K562 (cell line): ENCODE results near the gene EXOC3L1. TPM values are rescaled to one million over a fixed set of nuclear protein-coding genes. Genes with fewer than 3 reads are reported as not detected.

Source experiments
- BCL6 ChIP-seq: fragments of 250-450 bp; sonication (Bioruptor Pico); IDR thresholded peaks from 2 replicates; pipeline ENCODE4 v1.4.0; 2020
- CCAR2 ChIP-seq: fragments of 200-400 bp; formaldehyde crosslinking; IDR thresholded peaks from 2 replicates; pipeline ENCODE4 v1.6.1; 2017; ENCODE audit warnings: mild to moderate bottlenecking, low read depth, low read length
- ETV6 ChIP-seq, 3 experiments: fragments of 150-350 bp in 1 of 3; sonication (generic) in 1 of 3; formaldehyde crosslinking in 1 of 3; IDR thresholded peaks; 2 replicates each; pipeline versions ENCODE4 v1.6.1 to v1.8.0; 2014 to 2022; ENCODE audit warnings: borderline replicate concordance in 2 of 3, low read depth in 2 of 3, antibody characterized with exemption in 1 of 3, low read length in 1 of 3, mild to moderate bottlenecking in 1 of 3, missing genetic modification reagents in 1 of 3
- FOXJ3 ChIP-seq: sonication (generic); formaldehyde crosslinking; IDR thresholded peaks from 2 replicates; pipeline ENCODE4 v1.4.0; 2020; ENCODE audit warnings: mild to moderate bottlenecking, missing genetic modification reagents
- HMGXB4 ChIP-seq: sonication (generic); formaldehyde crosslinking; IDR thresholded peaks from 2 replicates; pipeline ENCODE4 v1.8.1; 2023; ENCODE audit warnings: mild to moderate bottlenecking, missing genetic modification reagents
- KHSRP ChIP-seq: fragments of 450-650 bp; IDR thresholded peaks from 2 replicates; pipeline ENCODE4 v1.6.1; 2017
- MAFF ChIP-seq: IDR thresholded peaks from 2 replicates; pipeline ENCODE4 v1.6.1; 2012; ENCODE audit warnings: low read length, improper control_type of control experiment
- MED1 ChIP-seq: sonication (generic); formaldehyde crosslinking; IDR thresholded peaks from 2 replicates; pipeline ENCODE4 v1.8.1; 2023; ENCODE audit warnings: missing genetic modification reagents, borderline replicate concordance
- NCOA2 ChIP-seq, 2 experiments: fragments of 450-650 bp; IDR thresholded peaks; 2 replicates each; pipeline ENCODE4 v1.6.1; 2018; ENCODE audit warnings: mild to moderate bottlenecking in 2 of 2, moderate library complexity in 1 of 2; ENCODE audit not compliant: partially characterized antibody in 2 of 2
- NFRKB ChIP-seq: fragments of 450-650 bp; IDR thresholded peaks from 2 replicates; pipeline ENCODE4 v1.6.1; 2016; ENCODE audit warnings: low read depth
- SNIP1 ChIP-seq: fragments of 450-650 bp; IDR thresholded peaks from 2 replicates; pipeline ENCODE4 v1.7.1; 2017; ENCODE audit warnings: low read depth, mild to moderate bottlenecking
- ZNF24 ChIP-seq: fragments of 450-650 bp; IDR thresholded peaks from 2 replicates; pipeline ENCODE4 v1.6.1; 2016
- ZNF407 ChIP-seq: fragments of 450-650 bp; IDR thresholded peaks from 2 replicates; pipeline ENCODE4 v1.6.1; 2016; ENCODE audit warnings: low read depth
- polyA plus RNA-seq, 8 experiments: library from polyadenylated mRNA; depleted of rRNA in 4 of 8; stranded (reverse) in 5 of 8; unstranded in 3 of 8; fragments of >200 nt; fragmentation: Nextera tagmentation in 2 of 8; fragmentation: Illumina TruSeq in 1 of 8; extraction: Ambion mirVana in 2 of 8; extraction: Trizol in 1 of 8; gene quantifications; 2 replicates each; pipeline versions ENCODE4 v1.2.1 to v1.2.3, GENCODE V29; 2011 to 2014; ENCODE audit warnings: inconsistent platforms in 1 of 8, missing spikeins in 1 of 8
- total RNA-seq, 7 experiments: library from RNA; depleted of rRNA in 6 of 7; stranded (reverse); fragments of >200 nt in 6 of 7; fragmentation: Illumina TruSeq in 2 of 7; extraction: Trizol in 2 of 7; gene quantifications; 2 replicates each; pipeline versions ENCODE4 v1.2.1 to v1.2.3, GENCODE V29; 2011 to 2021; ENCODE audit warnings: low replicate concordance in 1 of 7
- TF ChIP-seq, protein P1 (sequence below): fragments of 450-650 bp; IDR thresholded peaks from 2 replicates; pipeline ENCODE4 v1.6.1; 2016; ENCODE audit warnings: borderline replicate concordance
- TF ChIP-seq, protein P2 (sequence below): fragments of 250-450 bp; sonication (Bioruptor Pico); IDR thresholded peaks from 2 replicates; pipeline ENCODE4 v1.4.0; 2020

The EXOC3L1 gene
- total and polyA plus RNA-seq, 9 of the 15 experiments (the other 6 are each of a cell fraction or from before 2014, with no cell fraction given) = 0.08 TPM; not detected in 8

- no peak for TF ChIP-seq ZNF407
- no peak for TF ChIP-seq KHSRP
- TF ChIP-seq, protein P1, sequence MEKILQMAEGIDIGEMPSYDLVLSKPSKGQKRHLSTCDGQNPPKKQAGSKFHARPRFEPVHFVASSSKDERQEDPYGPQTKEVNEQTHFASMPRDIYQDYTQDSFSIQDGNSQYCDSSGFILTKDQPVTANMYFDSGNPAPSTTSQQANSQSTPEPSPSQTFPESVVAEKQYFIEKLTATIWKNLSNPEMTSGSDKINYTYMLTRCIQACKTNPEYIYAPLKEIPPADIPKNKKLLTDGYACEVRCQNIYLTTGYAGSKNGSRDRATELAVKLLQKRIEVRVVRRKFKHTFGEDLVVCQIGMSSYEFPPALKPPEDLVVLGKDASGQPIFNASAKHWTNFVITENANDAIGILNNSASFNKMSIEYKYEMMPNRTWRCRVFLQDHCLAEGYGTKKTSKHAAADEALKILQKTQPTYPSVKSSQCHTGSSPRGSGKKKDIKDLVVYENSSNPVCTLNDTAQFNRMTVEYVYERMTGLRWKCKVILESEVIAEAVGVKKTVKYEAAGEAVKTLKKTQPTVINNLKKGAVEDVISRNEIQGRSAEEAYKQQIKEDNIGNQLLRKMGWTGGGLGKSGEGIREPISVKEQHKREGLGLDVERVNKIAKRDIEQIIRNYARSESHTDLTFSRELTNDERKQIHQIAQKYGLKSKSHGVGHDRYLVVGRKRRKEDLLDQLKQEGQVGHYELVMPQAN = peak; percentile 79
- peak; percentile 97 for TF ChIP-seq ETV6 (IDR thresholded peaks at IDR 0.05; ENCODE audit: borderline replicate concordance in 1 of 2, low read depth in 2 of 2, low read length in 1 of 2)
- no peak for TF ChIP-seq ETV6 (CRISPR knock-in tag; IDR thresholded peaks at IDR 0.05; ENCODE audit: borderline replicate concordance)
- no peak for TF ChIP-seq FOXJ3 (CRISPR knock-in tag)
- TF ChIP-seq, protein P2, sequence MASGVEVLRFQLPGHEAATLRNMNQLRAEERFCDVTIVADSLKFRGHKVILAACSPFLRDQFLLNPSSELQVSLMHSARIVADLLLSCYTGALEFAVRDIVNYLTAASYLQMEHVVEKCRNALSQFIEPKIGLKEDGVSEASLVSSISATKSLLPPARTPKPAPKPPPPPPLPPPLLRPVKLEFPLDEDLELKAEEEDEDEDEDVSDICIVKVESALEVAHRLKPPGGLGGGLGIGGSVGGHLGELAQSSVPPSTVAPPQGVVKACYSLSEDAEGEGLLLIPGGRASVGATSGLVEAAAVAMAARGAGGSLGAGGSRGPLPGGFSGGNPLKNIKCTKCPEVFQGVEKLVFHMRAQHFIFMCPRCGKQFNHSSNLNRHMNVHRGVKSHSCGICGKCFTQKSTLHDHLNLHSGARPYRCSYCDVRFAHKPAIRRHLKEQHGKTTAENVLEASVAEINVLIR (CRISPR knock-in tag) = no peak
- no peak for TF ChIP-seq CCAR2
- TF ChIP-seq MED1 = no peak
- no peak for TF ChIP-seq MAFF
- TF ChIP-seq BCL6 = no peak
- 0 out of 2 replicates have a peak, but pooled peaks have one; percentile 8 for TF ChIP-seq ZNF24
- TF ChIP-seq NCOA2 (IDR thresholded peaks at IDR 0.05; ENCODE audit: partially characterized antibody in 2 of 2) = peak in 1 of 2 experiments; percentile 99
- TF ChIP-seq HMGXB4 (CRISPR knock-in tag) = no peak
- no peak for TF ChIP-seq NFRKB
- no peak for TF ChIP-seq SNIP1
Measured at GRCh38 chr16:67191995-67192681, 2.2 kb upstream of the EXOC3L1 start, which contains the start of gene E2F4 (continued).
